Activated CD8-positive, alpha-beta T cell treated with anti-CD3 and anti-CD28 coated beads for 36 hours (primary cell): ENCODE measurements around the gene TRDN. TPM values are rescaled to one million over a fixed set of nuclear protein-coding genes. Genes with fewer than 3 reads are reported as not detected.
"Not testable (repeated sequence)": the region's sequence is repeated elsewhere in the genome, so short reads cannot be mapped to it uniquely, and the experiment has no call there.

ENCODE experiments used
- ATAC-seq: fragments of 200-7000 bp; cut with Tn5 transposase; one replicate; pipeline ENCODE4 v1.10.0; 2021; ENCODE audit warnings: mild to moderate bottlenecking, moderate library complexity
- CTCF ChIA-PET: fragments of 350-600 bp; sonication (Branson Sonifier 250); formaldehyde crosslinking; loops from one replicate; lab custom pipeline; 2021; ENCODE audit warnings: antibody characterized with exemption; lab: Charles Lee
- POLR2A ChIA-PET: fragments of 350-600 bp; sonication (Branson Sonifier 250); formaldehyde crosslinking; loops from one replicate; lab custom pipeline; 2021; ENCODE audit warnings: antibody characterized with exemption; lab: Charles Lee
- DNase-seq: peaks from one replicate; pipeline ENCODE4 v3.0.0-alpha.2; 2020
- H3K27ac Mint-ChIP-seq: one replicate; pipeline ENCODE4 v1.8.0; 2021; ENCODE audit warnings: mild to moderate bottlenecking, mixed read lengths
- H3K27me3 Mint-ChIP-seq: one replicate; pipeline ENCODE4 v1.8.0; 2021; ENCODE audit warnings: mixed read lengths
- H3K36me3 Mint-ChIP-seq: one replicate; pipeline ENCODE4 v1.8.0; 2021; ENCODE audit warnings: low read depth, mixed read lengths
- H3K4me1 Mint-ChIP-seq: one replicate; pipeline ENCODE4 v1.8.0; 2021; ENCODE audit warnings: low read depth, mixed read lengths
- H3K4me3 Mint-ChIP-seq: one replicate; pipeline ENCODE4 v1.8.0; 2021; ENCODE audit warnings: mild to moderate bottlenecking, moderate library complexity, mixed read lengths
- H3K9me3 Mint-ChIP-seq: one replicate; pipeline ENCODE4 v1.8.0; 2021; ENCODE audit warnings: mixed read lengths
- CTCF ChIP-seq: fragments of 200-600 bp; IDR thresholded peaks from one replicate; pipeline ENCODE4 v1.8.0; 2022; ENCODE audit warnings: antibody characterized with exemption, mild to moderate bottlenecking
- intact Hi-C: fragments of 100-400 bp; cut with micrococcal nuclease; formaldehyde crosslinking; loops from one replicate; pipeline ENCODE4 v1.10.0; 2022
- total RNA-seq, 2 experiments: library from RNA; stranded (reverse); gene quantifications; one replicate each; pipeline ENCODE4 v1.2.3, GENCODE V29; 2021

The TRDN gene
- total RNA-seq, 2 experiments from 2014 or later: not detected

- no peak for DNase-seq
- Mint-ChIP-seq H3K27ac (no peak overlapping the region), H3K36me3 (no peaks in the 10 kb centered on the region), H3K9me3 (no peaks in the 10 kb centered on the region), H3K4me1 (no peaks in the 10 kb centered on the region), H3K27me3 (no peaks in the 10 kb centered on the region), H3K4me3 (no peak overlapping the region)
- ATAC-seq: no peak
- no peak for TF ChIP-seq CTCF
- POLR2A ChIA-PET: no interaction called here
- intact Hi-C loops: no loop called here
- CTCF ChIA-PET: no interaction called here
Measured at GRCh38 chr6:123587838-123588545, 48.8 kb downstream of the TRDN start.

GRCh38 chr6:123587407-123587806 lies 49.3 kb downstream of the TRDN start:
- H3K27me3 Mint-ChIP-seq, CTCF ChIA-PET, H3K36me3 Mint-ChIP-seq, H3K9me3 Mint-ChIP-seq, ATAC-seq, H3K4me1 Mint-ChIP-seq, H3K4me3 Mint-ChIP-seq, H3K27ac Mint-ChIP-seq, POLR2A ChIA-PET, DNase-seq, intact Hi-C loops: not testable (repeated sequence)

GRCh38 chr6:123580331-123580730 lies 56.4 kb downstream of the TRDN start:
- no peaks in the 10 kb centered on the region for H3K36me3 Mint-ChIP-seq
- intact Hi-C loops: no loop called here
- ChIA-PET POLR2A (no interaction called here), CTCF (no interaction called here)
- no peaks in the 10 kb centered on the region for H3K4me1 Mint-ChIP-seq
- H3K27me3 Mint-ChIP-seq: no peaks in the 10 kb centered on the region
- no peak overlapping the region for H3K27ac Mint-ChIP-seq
- ATAC-seq (no peak), DNase-seq (no peak)
- H3K4me3 Mint-ChIP-seq: no peak overlapping the region
- H3K9me3 Mint-ChIP-seq: no peaks in the 10 kb centered on the region
- no peak for TF ChIP-seq CTCF

- Mint-ChIP-seq H3K4me1 (no peaks in the 10 kb centered on the region), H3K9me3 (no peaks in the 10 kb centered on the region), H3K36me3 (no peaks in the 10 kb centered on the region), H3K4me3 (no peak overlapping the region), H3K27me3 (no peaks in the 10 kb centered on the region), H3K27ac (no peak overlapping the region)
- ATAC-seq (no peak), DNase-seq (no peak)
- TF ChIP-seq CTCF: no peak
- intact Hi-C loops: no loop called here
- POLR2A ChIA-PET: no interaction called here
- CTCF ChIA-PET: no interaction called here
Measured at GRCh38 chr6:123575188-123575587, 61.6 kb downstream of the TRDN start.

- H3K4me3 Mint-ChIP-seq: no peak overlapping the region
Measured at GRCh38 chr6:123570813-123571684, 65.7 kb downstream of the TRDN start.

More at GRCh38 chr6:123570813-123571684, 65.7 kb downstream of the TRDN start:
- Mint-ChIP-seq H3K27me3 (no peaks in the 10 kb centered on the region), H3K4me1 (no peaks in the 10 kb centered on the region), H3K9me3 (no peaks in the 10 kb centered on the region), H3K36me3 (no peaks in the 10 kb centered on the region), H3K27ac (no peak overlapping the region)
- intact Hi-C loops: no loop called here
- ChIA-PET CTCF (no interaction called here), POLR2A (no interaction called here)
- no peak for TF ChIP-seq CTCF
- ATAC-seq: no peak
- no peak for DNase-seq
